Measurements from ENCODE around the gene MYLK. TPM values are rescaled to one million over a fixed set of nuclear protein-coding genes. Genes with fewer than 3 reads are reported as not detected.

MYLK gene
- polyA plus RNA-seq, 1 donor (not counting 4 experiments of a cell fraction or from before 2014, with no cell fraction given), result 7.8 TPM

- H3K4me2 ChIP-seq (ENCODE audit: control insufficient read depth, extremely low read depth, insufficient read depth, low read depth, low read length), result no peak overlapping the region
- H3K27me3 ChIP-seq (ENCODE audit: control insufficient read depth, extremely low read depth, insufficient read depth, low read length), result no peaks in the 10 kb centered on the region
- H4K20me1 ChIP-seq (ENCODE audit: control insufficient read depth, extremely low read depth, insufficient read depth, low read length), result no peaks in the 10 kb centered on the region
- no peak overlapping the region for H3K4me3 ChIP-seq (ENCODE audit: control insufficient read depth in 2 of 3, extremely low read depth in 1 of 3, insufficient read depth in 2 of 3, low read depth in 1 of 3, low read length in 3 of 3)
- H3K27ac ChIP-seq (ENCODE audit: control insufficient read depth, insufficient read depth, low read length), result no peak overlapping the region
- dilution Hi-C loops (cut with MboI; ENCODE audit: extremely low pct_ligation_motif_present, low sequenced_read_pairs), result no loop called here
- TF ChIP-seq EZH2 (IDR thresholded peaks at IDR 0.05; ENCODE audit: low read length), result no peak
- no peak for TF ChIP-seq CTCF (optimal IDR thresholded peaks at IDR 0.05 in 1 of 3, IDR thresholded peaks at IDR 0.05 in 1 of 3, conservative IDR thresholded peaks at IDR 0.05 in 1 of 3; ENCODE audit: extremely low read depth in 1 of 3, insufficient read depth in 2 of 3, low read length in 3 of 3)
- H3K9me1 ChIP-seq (ENCODE audit: control insufficient read depth, extremely low read depth, insufficient read depth, low read length), result no peaks in the 10 kb centered on the region
- no peak overlapping the region for H3K9ac ChIP-seq (ENCODE audit: control insufficient read depth, extremely low read depth, insufficient read depth, low read length)
- no peak for DNase-seq (ENCODE audit: low read depth, low spot score)
- H3K9me3 ChIP-seq (ENCODE audit: control insufficient read depth, low read depth, low read length), result no peaks in the 10 kb centered on the region
- no peak for FAIRE-seq
- no peak overlapping the region for H2AFZ ChIP-seq (ENCODE audit: control insufficient read depth, low read length)
- H3K79me2 ChIP-seq (ENCODE audit: control insufficient read depth, insufficient read depth, low read length), result no peaks in the 10 kb centered on the region
- peaks cover 49% of the 10 kb centered on the region for H3K4me1 ChIP-seq (ENCODE audit: control insufficient read depth, extremely low read depth, insufficient read depth, low read length)
- H3K36me3 ChIP-seq (ENCODE audit: control insufficient read depth in 2 of 2, extremely low read depth in 1 of 2, insufficient read depth in 2 of 2, low read length in 2 of 2), result no peaks in the 10 kb centered on the region
Measured at GRCh38 chr3:123817413-123817812, 66.7 kb downstream of the MYLK start.

GRCh38 chr3:123816673-123817207, 67.4 kb downstream of the MYLK start:
- dilution Hi-C loops (cut with MboI; ENCODE audit: extremely low pct_ligation_motif_present, low sequenced_read_pairs), result no loop called here
- peaks cover 49% of the 10 kb centered on the region for H3K4me1 ChIP-seq (ENCODE audit: control insufficient read depth, extremely low read depth, insufficient read depth, low read length)
- no peaks in the 10 kb centered on the region for H3K27me3 ChIP-seq (ENCODE audit: control insufficient read depth, extremely low read depth, insufficient read depth, low read length)
- no peak overlapping the region for H3K9ac ChIP-seq (ENCODE audit: control insufficient read depth, extremely low read depth, insufficient read depth, low read length)
- no peaks in the 10 kb centered on the region for H3K9me3 ChIP-seq (ENCODE audit: control insufficient read depth, low read depth, low read length)
- no peaks in the 10 kb centered on the region for H3K36me3 ChIP-seq (ENCODE audit: control insufficient read depth in 2 of 2, extremely low read depth in 1 of 2, insufficient read depth in 2 of 2, low read length in 2 of 2)
- H3K79me2 ChIP-seq (ENCODE audit: control insufficient read depth, insufficient read depth, low read length), result no peaks in the 10 kb centered on the region
- no peak for DNase-seq (ENCODE audit: low read depth, low spot score)
- FAIRE-seq, result no peak
- no peaks in the 10 kb centered on the region for H3K9me1 ChIP-seq (ENCODE audit: control insufficient read depth, extremely low read depth, insufficient read depth, low read length)
- no peaks in the 10 kb centered on the region for H4K20me1 ChIP-seq (ENCODE audit: control insufficient read depth, extremely low read depth, insufficient read depth, low read length)
- H3K27ac ChIP-seq (ENCODE audit: control insufficient read depth, insufficient read depth, low read length), result no peak overlapping the region
- H2AFZ ChIP-seq (ENCODE audit: control insufficient read depth, low read length), result no peak overlapping the region
- no peak overlapping the region for H3K4me3 ChIP-seq (ENCODE audit: control insufficient read depth in 2 of 3, extremely low read depth in 1 of 3, insufficient read depth in 2 of 3, low read depth in 1 of 3, low read length in 3 of 3)
- no peak for TF ChIP-seq CTCF (optimal IDR thresholded peaks at IDR 0.05 in 1 of 3, IDR thresholded peaks at IDR 0.05 in 1 of 3, conservative IDR thresholded peaks at IDR 0.05 in 1 of 3; ENCODE audit: extremely low read depth in 1 of 3, insufficient read depth in 2 of 3, low read length in 3 of 3)
- TF ChIP-seq EZH2 (IDR thresholded peaks at IDR 0.05; ENCODE audit: low read length), result no peak
- H3K4me2 ChIP-seq (ENCODE audit: control insufficient read depth, extremely low read depth, insufficient read depth, low read depth, low read length), result peak overlapping the region; percentile 28

Data from keratinocyte (primary cell).